Inferior parietal cortex (tissue), 1 donor: ENCODE data around the gene SLIT1.
"Not testable (repeated sequence)": the region's sequence is repeated elsewhere in the genome, so short reads cannot be mapped to it uniquely, and the experiment has no call there.

Experiments
- DNase-seq: peaks from one replicate; pipeline ENCODE4 v3.0.0-alpha.2; 2016; ENCODE audit errors: extremely low spot score

SLIT1 gene

DNA sequence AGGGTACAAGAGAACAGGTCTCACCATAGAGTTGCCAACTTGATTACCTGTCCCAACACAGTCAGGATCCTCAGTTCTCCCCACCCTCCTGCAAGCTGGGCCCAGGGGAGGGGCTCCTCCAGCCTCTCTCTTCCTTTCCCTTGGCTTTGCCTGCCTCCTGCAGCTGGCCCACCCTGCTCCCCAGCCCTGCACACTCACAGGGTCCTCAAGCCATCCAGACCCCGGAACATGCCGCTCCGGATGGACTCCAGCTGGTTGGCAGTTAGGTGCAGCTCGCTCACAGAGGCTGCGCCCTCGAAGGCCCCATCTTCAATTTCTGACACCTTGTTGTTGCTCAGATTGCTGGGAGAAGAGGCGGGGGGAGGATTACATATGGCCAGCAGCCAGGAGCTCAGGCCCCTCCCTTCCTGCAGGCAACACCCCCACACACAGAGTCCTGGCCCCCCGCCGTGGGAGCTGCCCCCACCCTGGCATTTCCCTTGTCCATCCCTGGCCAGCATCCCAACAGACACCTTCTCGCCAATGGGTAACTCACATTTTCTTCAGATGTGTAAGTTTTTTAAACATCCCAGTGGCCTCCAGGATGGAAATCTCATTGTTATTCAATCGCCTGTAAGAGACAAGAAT is 139.2 kb downstream of the SLIT1 start:
- DNase-seq, result no peak

DNA sequence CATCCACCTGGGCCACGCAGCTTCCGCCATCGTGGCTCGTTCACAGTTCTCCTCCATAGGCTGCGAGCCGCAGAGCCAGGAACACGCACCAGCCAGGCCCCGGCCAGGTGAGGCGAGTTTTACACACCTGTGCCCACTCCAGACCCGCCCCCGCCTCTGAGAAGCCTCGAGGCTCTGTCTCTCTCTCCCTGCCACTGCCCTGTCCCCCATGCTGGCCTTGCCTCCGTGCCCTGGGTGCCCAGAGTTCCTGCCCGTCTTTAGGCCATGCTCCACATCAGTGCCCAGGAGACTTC is 142.2 kb downstream of the SLIT1 start:
- DNase-seq, result no peak

DNA sequence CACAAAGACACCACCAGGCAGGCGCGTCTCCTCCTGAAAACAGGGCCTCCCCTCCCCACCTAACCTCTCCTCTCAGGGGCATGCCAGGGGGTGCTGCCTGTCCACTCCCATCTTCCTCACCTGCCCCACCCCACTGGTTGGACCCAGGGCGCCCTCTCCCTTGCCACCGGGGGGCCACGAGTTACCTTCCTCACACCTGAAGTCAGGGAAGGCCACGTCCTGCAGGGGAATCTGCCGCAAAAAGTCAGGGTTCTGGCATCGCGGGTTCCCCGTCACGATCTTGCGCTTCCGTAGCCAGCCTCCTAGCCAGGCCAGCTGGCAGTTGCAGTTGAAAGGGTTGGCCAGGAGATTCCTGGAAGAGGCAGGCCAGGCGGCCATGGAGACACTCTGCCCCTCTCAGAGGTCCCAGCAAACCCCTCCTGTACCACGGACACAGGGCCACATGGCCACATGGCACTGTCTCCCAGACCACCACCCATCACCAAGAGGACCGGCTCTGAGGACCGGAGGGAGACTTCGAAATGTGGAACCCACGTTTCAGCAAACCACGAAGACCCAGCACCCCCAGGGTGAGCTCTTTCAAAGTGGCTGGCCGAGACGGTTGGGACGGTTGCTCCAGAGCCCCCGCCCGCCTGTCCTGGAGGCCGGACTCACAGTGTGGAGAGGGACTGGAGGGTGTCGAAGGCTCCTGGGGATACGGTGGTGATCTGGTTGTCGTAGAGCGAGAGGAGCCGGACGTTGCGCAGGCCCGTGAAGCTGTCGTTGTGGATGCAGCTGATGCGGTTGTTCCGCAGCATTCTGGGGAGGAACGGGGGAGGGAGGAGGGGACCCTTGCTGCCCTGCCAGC is 142.8 kb downstream of the SLIT1 start:
- no peak for DNase-seq

- DNase-seq, result no peak
These were observed 143.7 kb downstream of the SLIT1 start for GRCh38 chr10:97042081-97042480.

DNA sequence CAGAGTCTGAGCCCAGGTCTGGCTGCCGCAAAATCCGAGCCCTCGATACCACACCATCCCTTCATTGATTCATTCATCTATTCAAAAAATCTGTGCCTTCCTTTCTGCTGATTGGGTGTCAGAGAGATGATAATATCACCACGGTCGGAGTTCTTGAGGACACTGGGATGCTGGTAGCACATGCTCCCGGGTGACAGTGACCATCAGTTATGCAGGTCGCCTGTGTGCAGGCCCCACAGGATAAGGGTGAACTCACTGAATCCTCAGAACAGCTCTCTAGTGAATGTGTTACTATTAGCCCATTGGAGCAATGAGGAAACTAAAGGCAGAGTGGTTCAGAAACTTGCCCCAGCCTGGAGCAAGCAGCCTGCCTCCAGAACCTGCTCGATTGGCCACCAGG is 145.1 kb downstream of the SLIT1 start:
- no peak for DNase-seq

GRCh38 chr10:97040248-97040584 is 145.5 kb downstream of the SLIT1 start:
- DNase-seq, result no peak

DNA sequence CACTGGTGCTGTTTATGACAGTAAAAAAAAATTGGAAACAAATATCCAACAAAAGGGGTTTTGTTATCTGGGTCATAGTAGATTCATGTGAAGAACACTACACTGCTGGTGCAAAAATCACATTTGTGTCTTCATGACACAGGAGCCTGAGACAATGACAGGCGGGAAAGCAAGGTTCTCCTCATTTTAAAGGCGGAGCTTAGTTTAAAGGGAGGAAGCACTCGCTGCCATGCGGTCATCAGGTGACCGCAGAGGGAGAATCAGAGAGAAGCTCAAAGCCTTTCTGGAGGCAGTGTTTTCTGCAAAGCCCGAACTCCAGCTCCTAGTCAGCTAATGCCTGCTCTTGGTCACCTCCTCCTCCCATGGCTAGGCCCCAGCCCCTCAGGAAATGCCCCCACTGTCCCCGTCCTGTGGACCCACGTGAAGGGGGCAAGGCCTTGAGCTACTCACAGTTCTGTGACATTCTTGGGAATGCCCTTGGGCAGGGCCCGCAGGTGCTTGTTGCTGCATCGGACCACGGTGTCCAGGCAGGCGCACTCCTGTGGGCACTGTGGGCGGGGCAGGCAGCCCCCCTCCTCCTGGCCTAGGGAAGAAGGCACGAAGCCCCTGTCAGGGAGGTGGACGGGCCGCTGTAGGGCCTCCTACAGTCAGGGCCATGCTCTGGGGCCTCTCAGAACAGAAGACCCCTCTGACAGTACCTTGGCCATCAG is 146.1 kb downstream of the SLIT1 start:
- no peak for DNase-seq

DNA sequence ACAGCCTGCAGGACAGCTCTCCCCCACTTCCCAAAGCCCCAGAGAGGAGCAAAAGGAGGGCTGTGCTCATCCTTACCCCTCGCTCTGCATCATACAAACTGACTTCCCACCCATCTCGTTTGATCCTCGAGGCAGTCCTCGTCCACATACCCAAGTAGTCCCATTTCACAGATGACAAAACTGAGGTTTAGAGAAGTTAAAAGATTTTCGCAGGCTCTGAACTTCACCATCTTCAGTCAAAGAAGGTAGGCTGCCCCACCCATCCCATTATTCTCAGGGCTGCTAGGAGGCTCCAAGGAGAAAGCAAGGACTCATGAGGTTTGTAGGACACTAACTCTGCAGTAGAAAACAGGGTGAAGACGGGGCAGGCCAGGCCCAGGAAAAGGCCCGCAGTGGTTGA is 147.1 kb downstream of the SLIT1 start:
- no peak for DNase-seq

DNA sequence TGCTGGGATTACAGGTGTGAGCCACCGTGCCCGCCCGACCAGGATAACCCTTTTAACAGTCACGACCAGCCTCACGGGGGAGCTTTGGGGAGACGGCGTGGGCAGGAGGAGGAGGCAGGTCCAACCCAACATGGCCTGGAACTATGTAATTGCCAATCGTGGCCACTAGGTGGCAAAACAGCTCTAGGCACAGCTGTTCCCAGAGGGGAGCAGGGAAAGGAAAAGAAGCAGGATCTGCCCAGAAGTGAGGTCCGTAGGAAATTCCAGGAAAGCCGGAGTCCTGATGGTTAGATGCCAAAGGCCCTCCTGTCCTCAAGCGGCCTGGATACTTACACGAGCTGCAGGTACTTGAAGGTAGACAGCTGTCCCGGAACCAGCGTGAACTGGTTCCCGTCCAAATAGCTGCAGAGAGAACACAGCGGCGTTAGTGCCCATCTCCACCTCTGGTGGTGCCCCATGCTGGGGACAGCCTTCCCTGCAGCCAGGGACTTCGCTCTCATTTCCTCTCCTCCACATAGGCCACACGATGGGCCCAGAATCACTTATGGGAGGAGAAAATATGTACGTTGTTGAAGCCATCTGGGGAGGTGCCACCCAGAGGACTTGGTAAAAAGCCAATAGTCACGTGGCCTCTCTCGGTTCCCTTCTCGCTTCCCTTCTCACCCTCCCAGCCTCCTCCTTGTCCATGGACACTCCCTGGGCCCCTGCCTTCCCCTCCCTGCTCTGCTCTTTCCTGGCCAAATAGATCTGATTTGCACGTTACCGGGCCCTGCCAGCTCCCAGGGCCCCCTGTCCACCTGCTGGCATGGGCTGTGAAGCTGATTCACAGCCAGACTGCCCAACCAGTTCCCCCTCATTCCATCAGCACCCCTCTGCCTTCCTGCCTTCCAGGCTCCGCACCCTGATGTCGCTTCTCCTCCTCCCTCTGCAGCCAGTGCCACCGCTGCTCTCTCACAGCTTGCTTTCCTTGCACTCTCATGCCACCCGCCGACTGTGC is 148.1 kb downstream of the SLIT1 start:
- peak; percentile 91 for DNase-seq

DNA sequence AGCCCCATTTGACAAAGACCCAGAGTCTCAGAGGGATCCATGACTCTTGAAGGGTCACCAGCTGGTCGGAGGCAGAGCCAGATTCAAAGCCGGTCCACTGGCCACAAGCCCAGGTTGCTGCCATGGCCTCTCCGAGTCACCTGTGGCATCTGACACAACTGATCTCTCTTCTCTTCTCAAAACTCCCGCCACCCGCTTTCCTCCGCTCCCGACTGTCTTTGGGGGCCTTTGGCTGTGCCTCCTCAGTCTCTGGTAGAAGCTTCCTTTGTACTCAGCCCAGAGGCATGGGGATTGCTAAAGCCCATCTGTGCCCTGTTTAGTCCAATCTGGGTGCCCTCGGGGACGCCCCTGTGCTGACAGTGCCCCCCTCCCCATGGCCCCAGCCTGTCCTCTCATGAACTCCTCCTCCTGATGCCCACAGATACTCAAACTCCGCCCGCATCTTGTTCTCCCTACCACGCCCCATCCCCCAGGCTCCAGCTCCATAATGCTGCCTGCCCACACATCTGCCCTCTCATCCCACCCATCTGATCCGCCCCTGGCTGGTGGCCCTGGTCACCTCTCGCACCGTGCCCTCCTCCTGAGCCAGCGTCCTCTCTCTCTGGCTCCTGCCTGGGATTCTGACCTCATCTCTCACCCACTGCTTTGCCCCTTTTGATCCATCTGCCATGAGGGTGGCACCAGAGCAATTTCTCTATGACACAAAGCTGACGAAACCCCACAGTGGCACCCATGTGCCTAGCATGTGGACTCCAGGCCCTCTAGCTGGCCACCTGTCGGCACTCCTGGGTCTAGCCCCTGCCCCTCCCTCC is 150.6 kb downstream of the SLIT1 start:
- DNase-seq, result no peak

DNA sequence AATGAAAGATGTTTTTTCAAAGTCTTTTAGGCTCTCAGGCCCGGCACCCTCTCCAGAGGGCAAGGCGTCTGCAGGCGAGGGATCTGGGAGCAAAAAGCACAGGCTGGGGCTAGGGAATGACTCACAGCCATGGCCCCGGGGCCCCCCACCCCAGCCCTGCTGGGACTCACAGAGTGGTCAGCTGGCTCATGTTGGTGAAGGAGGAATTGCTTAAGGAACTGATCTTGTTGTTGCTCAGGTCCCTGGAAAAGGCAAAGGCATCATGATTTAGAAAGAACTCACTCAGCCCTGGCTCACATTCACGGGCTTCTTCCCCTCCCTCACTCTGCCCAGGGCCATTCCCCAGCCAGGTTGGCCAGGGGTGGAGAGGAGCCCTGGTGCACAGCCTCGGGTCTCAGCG is 151.5 kb downstream of the SLIT1 start:
- DNase-seq, result no peak

- DNase-seq, result not testable (repeated sequence)
These were observed 151.9 kb downstream of the SLIT1 start for GRCh38 chr10:97033841-97034240.

- DNase-seq, result no peak
These were observed 153.1 kb downstream of the SLIT1 start for GRCh38 chr10:97032624-97033023.

DNA sequence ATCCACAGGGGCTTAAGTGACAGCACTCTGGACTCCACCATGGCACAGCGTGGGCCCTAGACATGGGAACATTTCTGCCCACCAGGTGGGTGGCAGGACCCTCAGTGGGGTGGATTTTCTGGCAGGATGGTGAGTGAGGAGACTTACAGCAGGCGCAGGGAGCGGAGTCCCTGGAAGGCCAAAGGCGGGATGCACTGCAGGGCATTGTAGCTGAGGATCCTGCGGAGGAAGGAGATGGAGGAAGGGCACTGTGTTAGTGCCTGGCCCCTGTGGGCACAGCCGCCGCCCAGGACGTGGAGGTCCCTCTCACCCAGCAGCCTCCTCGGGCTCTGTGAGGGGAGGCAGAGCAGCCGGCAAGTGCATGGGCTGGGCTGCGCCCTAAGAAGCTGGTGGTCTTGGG is 154.3 kb downstream of the SLIT1 start:
- DNase-seq, result no peak

GRCh38 chr10:97030894-97031293 is 154.9 kb downstream of the SLIT1 start:
- DNase-seq, result no peak

- DNase-seq, result no peak
These were observed 156.5 kb downstream of the SLIT1 start for GRCh38 chr10:97029271-97029670.

GRCh38 chr10:97028832-97029178 is 157.0 kb downstream of the SLIT1 start:
- no peak for DNase-seq

DNA sequence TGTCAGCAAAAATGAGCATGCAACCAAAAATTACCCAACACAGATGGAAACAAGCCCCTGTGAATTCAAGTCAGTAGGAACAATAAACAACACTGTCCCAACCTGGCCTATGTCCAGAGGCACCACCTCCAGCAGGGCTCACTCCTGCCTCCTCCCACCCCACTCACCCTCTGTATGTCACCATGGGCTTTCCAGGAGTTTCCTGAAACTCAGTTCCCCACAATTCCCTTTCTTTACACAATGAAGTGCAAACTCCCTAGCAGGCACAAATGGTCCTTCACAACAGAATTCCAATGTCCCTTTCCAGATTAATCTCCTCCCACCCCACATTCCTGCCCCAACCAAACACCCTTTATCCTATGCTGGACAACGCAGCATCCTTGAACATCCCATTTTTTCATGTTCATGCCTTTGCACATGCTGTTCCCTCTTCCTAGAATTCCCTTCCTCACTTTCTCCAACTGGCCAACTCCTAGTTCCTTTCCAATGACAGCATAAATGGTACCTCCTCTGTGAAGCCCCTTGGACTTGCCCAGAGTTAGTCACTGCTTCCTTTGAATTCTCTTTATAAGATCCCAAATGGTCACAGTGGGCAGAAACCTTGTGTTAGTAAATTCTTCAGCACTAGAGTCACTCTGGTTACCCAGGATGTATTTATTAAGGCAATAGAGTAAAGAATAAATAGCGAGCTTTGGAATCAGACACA is 157.5 kb downstream of the SLIT1 start:
- no peak for DNase-seq

DNA sequence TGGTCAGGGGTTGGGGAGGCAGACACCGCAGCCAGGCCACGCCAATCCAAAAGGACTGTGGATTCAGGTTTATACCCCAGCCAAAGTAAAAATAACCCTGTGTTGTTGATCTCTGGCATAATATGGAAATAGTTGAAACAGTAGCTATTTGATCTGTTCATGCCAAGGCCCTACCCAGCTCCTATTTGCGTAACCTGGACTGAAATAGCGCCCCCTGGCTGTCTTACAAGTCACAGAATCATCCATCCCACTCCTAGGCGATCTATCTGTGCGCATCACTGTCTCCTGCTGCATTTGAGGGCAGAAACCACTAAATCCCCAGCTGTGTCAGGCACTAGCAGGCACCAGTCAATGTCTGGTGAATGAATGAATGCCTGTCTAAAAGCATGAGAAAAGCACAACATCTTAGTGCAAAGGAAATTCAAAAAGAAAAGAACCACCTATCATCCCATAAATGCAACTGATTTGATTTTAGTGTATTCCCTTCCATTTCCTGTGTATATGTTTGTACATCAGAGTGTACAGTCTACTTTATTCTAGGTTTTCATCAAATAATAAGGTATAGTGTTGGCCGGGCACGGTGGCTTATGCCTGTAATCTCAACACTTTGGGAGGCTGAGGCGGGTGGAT is 160.0 kb downstream of the SLIT1 start:
- DNase-seq, result peak; percentile 75
